HG03460 (cell line): ENCODE results near the gene TFAP2D.

Source experiments
- ATAC-seq: cut with Tn5 transposase; IDR thresholded peaks from one replicate; pipeline ENCODE4 v1.9.1; 2021; ENCODE audit not compliant: unreplicated experiment

Gene TFAP2D

GRCh38 chr6:50718566-50718965 is 5.2 kb downstream of the TFAP2D start:
- no peak for ATAC-seq

DNA sequence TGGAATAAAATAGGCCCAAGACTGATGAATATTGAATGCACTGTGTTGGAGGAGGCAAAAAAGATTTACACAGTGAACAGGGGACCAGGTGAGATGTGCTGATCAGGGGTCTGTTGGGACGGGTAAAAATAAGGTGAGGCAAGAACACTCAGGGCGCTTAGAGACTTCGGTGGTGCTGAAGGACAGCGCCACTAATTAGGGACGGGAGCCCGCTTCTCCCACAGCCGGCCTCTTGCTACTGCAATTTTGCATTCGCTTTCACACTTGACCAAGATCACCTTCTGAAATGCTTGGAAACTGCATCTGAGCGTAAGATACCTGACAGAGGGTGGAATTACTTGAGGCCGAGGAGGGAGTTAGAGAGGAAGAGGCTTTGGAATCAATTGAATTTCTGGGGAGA is 7.3 kb downstream of the TFAP2D start:
- no peak for ATAC-seq

DNA sequence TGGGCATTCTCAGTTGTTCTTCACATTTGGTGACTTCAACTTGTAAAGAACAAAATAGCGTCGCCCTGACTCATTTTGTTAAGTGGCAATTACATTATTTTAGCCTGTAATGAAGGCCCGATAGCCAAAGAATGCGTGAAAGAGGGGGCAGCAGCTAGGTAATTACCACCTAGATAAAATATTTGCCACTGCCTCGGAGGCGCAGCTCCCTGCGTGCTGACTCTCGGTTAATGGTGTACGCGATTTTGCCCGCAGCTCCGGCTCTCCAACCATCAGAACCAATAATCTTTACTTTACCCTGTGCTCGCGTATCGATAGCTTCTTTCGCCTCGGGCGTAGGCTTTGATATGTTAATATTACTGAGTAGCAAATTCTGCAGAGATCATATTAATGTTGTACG is 8.7 kb downstream of the TFAP2D start:
- ATAC-seq = no peak

- no peak for ATAC-seq
These were observed 9.7 kb downstream of the TFAP2D start for GRCh38 chr6:50722829-50723554.

DNA sequence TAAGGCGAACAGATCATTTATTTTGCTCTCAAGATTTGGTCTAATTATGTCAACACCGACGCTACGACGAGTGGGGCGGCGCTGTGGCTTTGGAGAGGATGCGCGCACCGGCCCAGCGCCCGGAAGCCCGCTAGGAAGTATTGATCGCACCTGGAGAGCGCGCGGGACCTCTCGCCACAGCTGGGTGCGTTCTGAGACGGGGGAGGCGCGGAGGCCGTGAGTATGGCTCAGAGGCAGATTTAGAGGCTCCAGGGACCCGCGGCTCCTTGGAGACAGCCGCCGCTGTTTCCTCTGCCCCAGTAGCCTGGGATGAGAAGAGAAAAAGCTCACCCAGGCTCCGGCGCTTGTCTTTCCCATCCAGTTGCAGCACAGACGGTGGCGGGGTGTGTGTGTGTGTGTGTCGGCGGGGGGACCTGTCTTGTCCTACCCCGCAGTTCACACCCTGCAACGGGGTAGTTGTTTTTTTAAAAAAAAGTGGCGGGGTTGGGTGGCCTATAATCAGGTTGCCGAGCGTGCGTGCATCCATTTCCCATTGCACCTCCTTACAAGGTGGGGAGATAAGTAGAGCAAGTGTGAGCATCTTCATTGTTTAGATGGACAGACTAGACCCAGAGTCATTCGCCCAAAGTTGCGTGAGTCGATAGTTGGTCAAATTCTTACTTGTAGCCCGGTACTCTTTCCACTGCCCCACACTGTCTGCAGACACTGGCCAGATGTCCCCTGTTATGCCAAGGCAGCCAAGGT is 11.2 kb downstream of the TFAP2D start:
- no peak for ATAC-seq

- no peak for ATAC-seq
These were observed 21.2 kb downstream of the TFAP2D start for GRCh38 chr6:50734488-50734887.

DNA sequence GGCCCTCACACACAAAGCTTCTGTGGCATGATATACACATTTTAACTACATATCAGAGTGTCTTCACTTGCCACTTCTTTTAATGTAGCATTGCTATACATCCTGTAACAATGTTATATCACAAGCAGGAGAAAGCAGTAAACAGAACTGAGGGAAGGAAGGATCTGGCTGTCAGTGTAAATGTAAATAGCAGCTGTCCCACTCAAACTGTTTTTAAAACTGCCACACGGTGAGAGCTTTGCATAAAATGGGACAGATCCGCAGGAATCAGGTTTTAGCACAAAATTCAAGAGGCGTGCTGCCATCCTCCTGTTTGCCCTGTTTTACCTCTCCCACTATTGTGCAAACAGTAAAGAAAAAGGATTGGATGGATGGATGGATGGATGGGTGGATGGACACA is 28.8 kb downstream of the TFAP2D start:
- ATAC-seq = no peak

- no peak for ATAC-seq
These were observed 31.6 kb downstream of the TFAP2D start for GRCh38 chr6:50744976-50745375.

GRCh38 chr6:50762798-50763197 is 49.5 kb downstream of the TFAP2D start:
- ATAC-seq = no peak

DNA sequence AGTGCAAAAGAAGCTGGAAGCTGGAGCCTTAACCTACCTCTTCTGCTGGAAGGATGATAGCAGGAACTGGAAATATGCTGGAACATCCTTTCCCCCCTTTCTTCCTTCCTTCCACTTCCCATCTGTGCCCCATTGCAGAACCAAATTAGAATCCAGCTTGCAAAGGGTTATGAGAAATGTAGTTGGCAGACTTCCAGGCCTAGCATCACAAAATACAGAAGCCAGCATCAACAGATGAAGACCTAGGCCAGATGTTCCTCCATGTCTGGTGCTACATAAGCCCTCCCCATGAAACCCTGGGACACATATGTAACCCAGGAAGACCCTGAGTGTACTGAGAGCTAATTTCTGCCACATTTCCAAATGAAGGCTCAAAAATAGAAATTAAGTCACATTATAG is 65.4 kb downstream of the TFAP2D start:
- no peak for ATAC-seq

DNA sequence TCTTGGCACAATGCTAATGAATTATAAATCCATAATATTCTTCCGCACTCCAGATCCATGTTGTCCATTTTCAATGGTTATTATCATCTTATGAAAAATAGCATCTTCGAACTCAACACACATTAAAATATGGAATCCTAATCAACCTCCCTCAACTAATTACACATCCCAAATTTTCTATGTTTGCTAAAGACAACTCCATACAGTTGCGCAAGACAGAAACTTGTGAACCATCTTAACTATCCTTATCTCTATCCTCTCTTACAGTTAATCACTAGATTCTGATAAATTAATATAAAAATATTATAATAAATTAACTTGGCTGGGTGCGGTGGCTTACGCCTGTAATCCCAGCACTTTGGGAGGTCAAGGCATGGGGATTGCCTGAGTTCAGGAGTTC is 67.1 kb downstream of the TFAP2D start:
- no peak for ATAC-seq

DNA sequence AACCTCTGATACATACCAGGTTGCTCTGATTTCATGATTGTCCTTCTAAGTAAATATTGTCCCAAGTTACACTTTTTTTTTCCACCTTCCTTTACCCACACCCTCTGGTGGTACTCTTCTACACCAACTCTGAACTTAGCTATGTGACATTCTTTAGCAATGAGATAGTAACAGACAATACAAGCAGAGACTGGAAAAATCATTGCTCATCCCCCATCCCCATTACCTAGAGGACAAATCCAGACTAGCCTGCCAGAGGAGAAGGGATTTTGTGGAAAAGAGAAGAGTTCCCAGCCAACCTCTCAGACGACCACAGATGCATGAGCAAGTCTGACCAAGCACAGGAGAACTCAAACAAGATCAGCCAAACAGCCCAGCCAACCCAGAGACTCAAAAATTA is 72.6 kb downstream of the TFAP2D start:
- no peak for ATAC-seq

DNA sequence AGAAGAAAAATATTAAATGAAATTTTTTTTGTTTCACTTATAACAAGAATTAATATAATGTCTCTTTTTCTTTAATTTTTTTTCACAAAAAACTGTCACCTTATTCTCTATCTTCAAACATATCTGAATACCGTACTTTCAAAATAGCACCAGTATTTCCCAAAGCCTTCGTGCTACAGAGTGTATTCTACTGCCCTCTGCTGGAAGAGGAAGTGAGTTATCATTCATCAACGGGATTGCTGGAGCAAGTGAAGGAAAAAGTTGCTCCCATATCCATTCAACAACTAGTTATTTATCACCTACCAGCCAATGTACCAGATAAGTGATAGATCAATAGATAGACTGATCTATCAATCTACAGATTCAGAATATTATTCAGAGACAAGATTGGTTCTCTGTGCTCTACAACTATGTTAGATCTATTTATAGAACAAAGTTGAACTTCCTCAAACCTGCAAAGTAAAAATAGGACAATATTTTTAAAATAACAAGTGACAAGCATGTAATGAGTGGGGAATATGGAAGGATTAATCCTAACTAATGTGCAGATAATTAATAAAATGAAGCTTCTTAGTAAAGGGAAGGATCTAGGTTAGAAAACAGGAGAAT is 78.7 kb downstream of the TFAP2D start:
- ATAC-seq = peak; percentile 61

DNA sequence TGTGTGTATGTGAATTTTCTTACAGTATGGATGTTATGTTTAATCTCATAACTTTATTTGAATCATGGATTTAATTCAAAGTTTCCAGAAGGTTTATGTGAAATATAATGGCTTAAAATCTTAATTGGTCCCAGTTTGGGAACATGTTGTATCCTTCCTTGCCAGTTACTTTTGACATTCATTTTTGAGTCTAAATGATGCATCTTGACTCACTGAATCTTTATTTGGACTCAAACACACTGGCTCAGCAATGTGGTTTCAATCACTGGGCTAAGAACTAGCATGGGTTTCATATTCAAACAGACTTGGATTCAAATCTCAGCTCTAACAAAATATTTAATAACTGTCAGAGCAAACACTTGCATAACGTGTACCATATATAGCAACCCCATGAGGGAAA is 79.4 kb downstream of the TFAP2D start:
- no peak for ATAC-seq

DNA sequence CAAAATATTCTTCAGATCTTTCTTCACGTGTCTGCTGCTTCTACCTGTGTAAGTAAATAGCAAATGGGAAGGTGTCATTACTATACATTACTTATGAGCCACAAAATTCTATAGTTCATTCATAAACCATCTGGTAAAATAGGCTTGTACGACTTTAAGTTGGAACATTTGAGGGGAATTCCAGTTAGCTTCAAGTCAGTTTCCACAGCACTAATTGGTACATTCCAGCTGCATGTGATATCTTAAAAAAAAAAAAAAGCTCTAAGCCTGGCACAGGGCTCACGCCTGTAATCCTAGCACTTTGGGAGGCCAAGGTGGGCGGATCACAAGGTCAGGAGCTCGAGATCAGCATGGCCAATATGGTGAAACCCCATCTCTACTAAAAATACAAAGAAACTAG is 82.2 kb downstream of the TFAP2D start:
- ATAC-seq = no peak

GRCh38 chr6:50804283-50804682 is 91.0 kb downstream of the TFAP2D start:
- no peak for ATAC-seq

- ATAC-seq = no peak
These were observed 93.7 kb downstream of the TFAP2D start for GRCh38 chr6:50807035-50807434.

DNA sequence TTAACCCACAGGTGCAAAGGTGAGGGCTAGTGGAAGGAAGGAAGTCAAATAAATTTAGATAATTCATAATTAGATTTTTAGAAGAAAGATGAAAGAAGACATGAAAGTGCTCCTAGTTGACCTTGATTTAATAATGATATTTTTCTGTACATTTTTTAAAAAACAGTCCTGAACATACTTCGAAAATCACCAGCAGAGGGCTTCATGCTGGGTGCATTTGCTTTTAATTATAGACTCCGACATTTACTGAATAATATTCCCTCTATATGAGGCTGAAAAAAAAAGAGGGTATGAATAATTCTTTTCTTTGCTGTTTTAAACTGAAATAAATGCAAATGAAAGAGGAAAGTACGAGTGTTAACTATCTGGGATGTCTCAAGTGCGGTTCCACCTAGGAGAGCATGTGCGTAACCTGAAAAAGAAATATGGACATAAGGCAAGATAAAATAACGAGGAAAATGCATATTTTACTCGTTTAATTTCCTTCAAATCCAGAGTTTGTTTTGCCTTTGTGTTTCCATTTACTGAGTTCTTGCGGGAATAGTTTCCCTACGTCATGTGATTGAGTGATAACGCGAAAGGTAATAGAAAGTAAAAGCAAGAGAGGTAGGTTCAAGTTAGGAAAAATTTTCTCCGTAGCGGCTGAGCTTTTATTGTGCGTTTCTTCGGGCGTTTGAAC is 102.2 kb downstream of the TFAP2D start:
- ATAC-seq = peak; percentile 32

DNA sequence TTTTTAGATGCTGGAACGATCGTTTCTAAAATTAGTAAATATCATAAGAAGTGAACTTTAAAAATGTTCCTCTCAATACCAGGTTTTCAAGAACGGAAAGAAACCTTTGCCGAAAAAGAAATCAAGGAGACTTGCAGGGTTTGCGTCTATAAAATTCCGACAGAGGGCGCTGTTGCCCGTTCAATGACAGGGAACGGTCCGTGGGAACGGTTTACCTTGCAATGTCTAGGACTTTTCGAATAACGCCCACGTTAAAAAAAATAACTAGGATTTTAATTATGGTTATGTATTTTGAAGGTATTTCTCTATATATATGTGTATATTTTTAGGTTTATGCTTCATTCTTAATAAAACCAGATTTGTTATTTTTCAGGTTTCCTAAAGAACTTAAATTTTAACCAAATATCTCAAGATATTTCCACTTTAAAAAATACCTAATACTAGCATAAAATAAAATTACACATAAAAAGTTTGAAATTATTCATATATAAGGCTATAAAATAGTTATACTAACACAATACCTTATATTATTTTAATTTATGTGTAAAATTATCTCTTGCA is 102.9 kb downstream of the TFAP2D start:
- peak; percentile 72 for ATAC-seq

DNA sequence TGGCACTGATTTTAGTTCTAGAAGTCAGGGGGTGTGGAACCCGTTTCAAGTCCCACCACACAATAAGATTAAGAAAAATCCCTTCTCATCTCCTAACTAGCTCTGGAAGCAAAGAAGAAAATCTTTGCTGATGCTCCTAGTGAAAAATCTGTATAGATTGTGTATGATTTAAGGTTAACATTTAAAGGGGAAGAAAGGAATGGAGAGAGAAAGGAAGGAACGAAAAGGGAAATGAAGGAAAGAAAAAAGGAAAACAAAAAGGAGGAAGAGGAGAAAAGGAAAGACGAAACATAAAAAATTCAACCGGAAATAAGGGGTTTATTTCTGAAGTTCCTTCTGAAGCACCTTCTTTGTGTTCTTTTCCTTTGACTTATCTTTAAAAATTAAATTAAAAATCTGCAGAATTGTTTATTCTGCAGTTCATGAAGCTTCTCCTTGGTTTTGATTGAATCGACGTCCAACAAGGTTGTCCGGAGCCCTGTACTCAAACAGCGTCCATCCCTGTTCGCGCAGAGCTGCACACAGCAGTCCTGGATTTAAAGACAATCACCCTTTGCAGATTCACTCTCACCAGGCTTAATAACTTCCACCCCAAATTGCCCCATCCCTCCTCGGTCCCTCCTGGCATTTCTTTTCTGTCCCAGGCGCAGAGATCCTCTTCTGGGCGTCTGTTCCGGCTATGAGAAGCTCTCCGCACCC is 103.8 kb downstream of the TFAP2D start:
- ATAC-seq = no peak

- ATAC-seq = no peak
These were observed 104.3 kb downstream of the TFAP2D start for GRCh38 chr6:50817646-50817950.
